HL-60/S4 treated with phorbol 12-myristate 13-acetate at 8.2 ng/mL for 4 days and 3 days (cell line): ENCODE data around the gene DUSP11.
"Not testable (repeated sequence)": the region's sequence is repeated elsewhere in the genome, so short reads cannot be mapped to it uniquely, and the experiment has no call there.

Experiments
- in situ Hi-C: fragments of 300-500 bp; cut with MboI; formaldehyde crosslinking; loops from 2 replicates; pipeline ENCODE4 v1.15.0; 2022; ENCODE audit warnings: low sequenced_read_pairs

Gene DUSP11

GRCh38 chr2:73718851-73719621 is 60.9 kb downstream of the DUSP11 start:
- in situ Hi-C loops, result no loop called here

GRCh38 chr2:73718421-73718820 is 61.5 kb downstream of the DUSP11 start:
- in situ Hi-C loops, result no loop called here

- in situ Hi-C loops, result not testable (repeated sequence)
These were observed 62.2 kb downstream of the DUSP11 start for GRCh38 chr2:73717695-73718094.

- in situ Hi-C loops, result no loop called here
These were observed 62.7 kb downstream of the DUSP11 start for GRCh38 chr2:73717251-73717606.

GRCh38 chr2:73716543-73717250 is 63.2 kb downstream of the DUSP11 start:
- in situ Hi-C loops, result no loop called here

- in situ Hi-C loops, result no loop called here
These were observed 65.8 kb downstream of the DUSP11 start for GRCh38 chr2:73714091-73714490.
